Stimulated activated naive B cell treated with anti-CD40 and anti-IgM and Interleukin-4, amounts not matched to agents 10 μg/mL and 1 μg/mL and 100 μg/mL, for 72 hours (primary cell): ENCODE measurements around the gene ASTN2.

Experiments used
- ATAC-seq, 2 donors: fragments of 150-1000 bp; cut with Tn5 transposase; replicated peaks; 2 replicates each; pipeline ENCODE4 v1.10.0; 2021; ENCODE audit warnings: moderate library complexity in 1 of 2
- DNase-seq: peaks from one replicate; pipeline ENCODE4 v3.0.0; 2021
- H3K27ac Mint-ChIP-seq: one replicate; pipeline ENCODE4 v1.8.0; 2022; ENCODE audit warnings: mild to moderate bottlenecking, mixed read lengths
- H3K27me3 Mint-ChIP-seq, 2 donors: one replicate each; pipeline ENCODE4 v1.8.0; 2022; ENCODE audit warnings: mixed read lengths in 2 of 2
- H3K36me3 Mint-ChIP-seq, 2 donors: one replicate each; pipeline ENCODE4 v1.8.0; 2022; ENCODE audit warnings: mixed read lengths in 2 of 2, mild to moderate bottlenecking in 1 of 2
- H3K4me1 Mint-ChIP-seq, 2 donors: one replicate each; pipeline ENCODE4 v1.8.0; 2022; ENCODE audit warnings: mixed read lengths in 2 of 2, mild to moderate bottlenecking in 1 of 2
- H3K4me3 Mint-ChIP-seq, 2 donors: one replicate each; pipeline ENCODE4 v1.8.0; 2022; ENCODE audit warnings: mild to moderate bottlenecking in 2 of 2, mixed read lengths in 2 of 2, moderate library complexity in 1 of 2
- H3K9me3 Mint-ChIP-seq, 2 donors: one replicate each; pipeline ENCODE4 v1.8.0; 2022; ENCODE audit warnings: mixed read lengths in 2 of 2, mild to moderate bottlenecking in 1 of 2

Gene ASTN2

DNA sequence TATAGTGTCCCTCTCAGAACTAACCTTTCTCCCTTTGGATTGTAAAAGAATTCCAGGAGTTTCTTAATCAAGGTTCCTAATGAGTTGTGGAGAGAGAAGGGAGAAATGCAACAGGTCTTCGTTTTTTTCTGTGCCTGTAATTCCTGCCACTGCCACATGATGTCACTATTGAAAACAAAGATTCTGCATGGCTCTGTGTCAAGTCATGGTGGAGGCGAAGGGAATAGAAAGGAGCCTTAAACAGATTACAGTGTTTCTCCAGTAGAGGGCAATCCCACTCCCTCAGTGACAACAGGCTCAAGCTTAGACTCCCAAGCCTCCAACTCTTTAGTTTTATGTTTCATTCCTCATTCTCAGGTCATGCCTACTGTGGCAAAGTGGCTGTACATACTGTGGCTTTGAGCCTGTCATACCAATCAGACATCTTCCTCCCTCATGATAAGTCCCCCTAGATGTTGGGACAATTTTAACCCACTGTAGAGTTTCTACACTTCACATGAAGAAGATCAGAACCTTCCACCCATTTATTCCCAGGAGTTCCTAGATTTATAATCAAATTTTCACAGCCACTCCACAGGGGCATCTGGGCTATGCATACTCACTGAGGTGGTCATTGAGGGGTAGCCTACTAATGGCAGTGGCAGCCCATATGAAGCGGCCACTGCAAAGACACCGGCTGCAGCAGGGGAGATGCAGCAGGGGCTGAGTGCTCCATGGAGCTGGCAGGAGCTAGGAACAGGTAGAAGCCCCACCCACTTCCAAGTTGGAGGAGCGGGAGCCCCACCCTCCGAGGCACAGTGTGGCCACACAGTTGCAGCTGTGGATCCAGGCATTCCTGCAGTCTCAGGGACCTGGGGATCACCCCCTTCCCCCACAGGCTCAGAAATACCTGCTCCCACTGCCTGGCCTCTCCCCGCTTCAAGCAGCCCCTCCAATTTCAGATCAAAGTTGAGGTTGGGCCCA lies 825.2 kb downstream of the ASTN2 start:
- no peaks in the 10 kb centered on the region for H3K4me1 Mint-ChIP-seq
- ATAC-seq (peak; percentile 62 to 65), DNase-seq (peak; percentile 1)
- H3K9me3 Mint-ChIP-seq: peaks cover 2 to 11% of the 10 kb centered on the region in 2 donors
- H3K27ac Mint-ChIP-seq: no peak overlapping the region
- peaks cover 7 to 10% of the 10 kb centered on the region in 2 donors for H3K36me3 Mint-ChIP-seq
- H3K4me3 Mint-ChIP-seq: no peak overlapping the region
- no peaks in the 10 kb centered on the region for H3K27me3 Mint-ChIP-seq

DNA sequence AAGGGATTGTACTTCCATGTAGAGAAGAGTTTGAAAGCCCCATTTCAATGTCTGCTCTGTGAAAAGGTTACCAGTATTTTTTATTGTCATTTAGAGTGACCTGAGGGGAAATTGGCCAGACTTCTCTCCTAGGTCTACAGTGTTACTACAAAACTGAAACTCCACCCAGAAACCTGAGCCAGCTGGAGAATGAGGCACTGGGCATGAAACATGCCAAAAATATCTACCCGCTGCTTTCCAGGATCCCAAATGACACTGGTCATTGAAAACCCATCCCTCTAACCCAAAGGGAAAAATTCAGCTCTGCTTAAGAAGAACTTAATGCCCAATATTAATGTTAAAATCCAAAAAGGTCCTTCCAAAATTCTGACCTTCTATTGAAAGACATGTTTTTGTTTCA lies 826.9 kb downstream of the ASTN2 start:
- ATAC-seq (no peak), DNase-seq (no peak)
- Mint-ChIP-seq H3K27me3 (no peaks in the 10 kb centered on the region), H3K9me3 (peaks cover 2 to 11% of the 10 kb centered on the region in 2 donors), H3K4me3 (no peak overlapping the region), H3K36me3 (peaks cover 7 to 10% of the 10 kb centered on the region in 2 donors), H3K27ac (no peak overlapping the region), H3K4me1 (no peaks in the 10 kb centered on the region)

DNA sequence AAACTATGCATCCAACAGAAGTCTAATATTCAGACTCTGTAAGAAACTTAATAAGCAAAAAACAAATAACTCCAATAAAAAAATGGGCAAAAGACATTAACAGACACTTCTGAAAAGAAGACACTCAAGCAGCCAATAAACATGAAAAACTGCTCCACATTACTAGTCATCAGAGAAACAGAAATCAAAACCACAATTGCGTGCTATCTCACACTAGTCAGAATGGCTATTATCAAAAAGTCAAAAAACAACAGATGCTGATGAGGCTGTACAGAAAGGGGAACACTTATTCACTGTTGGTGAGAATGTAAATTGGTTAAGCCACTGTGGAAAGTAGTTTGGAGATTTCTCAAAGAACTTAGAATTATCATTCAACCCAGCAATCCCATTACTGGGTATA lies 829.0 kb downstream of the ASTN2 start:
- H3K4me3 Mint-ChIP-seq: no peak overlapping the region
- no peaks in the 10 kb centered on the region for H3K27me3 Mint-ChIP-seq
- ATAC-seq: no peak
- DNase-seq: no peak
- peaks cover 2 to 11% of the 10 kb centered on the region in 2 donors for H3K9me3 Mint-ChIP-seq
- no peaks in the 10 kb centered on the region for H3K4me1 Mint-ChIP-seq
- no peak overlapping the region for H3K27ac Mint-ChIP-seq
- peaks cover 7 to 10% of the 10 kb centered on the region in 2 donors for H3K36me3 Mint-ChIP-seq

DNA sequence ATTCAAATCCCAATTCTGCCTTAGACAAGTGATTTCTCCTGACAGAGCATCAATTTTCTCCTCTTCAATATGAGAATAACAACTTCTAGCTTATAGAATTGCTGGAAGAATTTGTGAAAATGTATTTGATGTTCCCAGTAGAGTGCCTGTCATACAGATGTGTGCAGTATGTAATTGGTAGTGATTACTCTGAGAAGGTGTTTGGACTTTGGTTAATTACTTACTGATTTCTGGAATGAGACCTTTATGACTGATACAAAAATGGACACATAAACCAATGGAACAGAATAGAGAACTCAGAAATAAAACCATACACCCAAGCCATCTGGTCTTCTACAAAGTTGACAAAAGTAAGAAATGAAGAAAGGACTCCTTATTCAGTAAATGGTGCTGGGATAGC lies 829.7 kb downstream of the ASTN2 start:
- no peak for ATAC-seq
- Mint-ChIP-seq H3K36me3 (peaks cover 7 to 10% of the 10 kb centered on the region in 2 donors), H3K4me1 (no peaks in the 10 kb centered on the region), H3K27me3 (no peaks in the 10 kb centered on the region), H3K9me3 (peaks cover 2 to 11% of the 10 kb centered on the region in 2 donors), H3K27ac (no peak overlapping the region), H3K4me3 (no peak overlapping the region)
- DNase-seq: no peak

DNA sequence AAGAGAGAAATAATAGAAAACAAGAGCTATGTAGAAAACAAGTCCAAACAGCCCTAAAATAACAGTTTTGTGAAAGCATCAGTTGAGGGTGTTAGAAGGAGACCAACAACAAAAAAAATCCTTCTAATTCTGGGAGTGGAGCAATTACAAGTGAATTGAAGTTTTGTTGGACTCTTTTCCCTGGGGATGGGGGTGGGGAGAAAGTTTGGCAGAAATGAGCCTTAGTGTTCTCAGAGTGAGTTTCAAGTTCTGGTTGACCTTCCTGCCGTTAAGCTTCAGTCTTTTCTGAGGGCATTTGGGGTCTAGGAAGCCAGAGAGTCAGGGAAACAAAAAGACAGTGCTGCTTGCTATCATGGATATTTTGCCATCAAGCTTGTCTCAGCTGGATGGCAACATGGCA lies 834.0 kb downstream of the ASTN2 start:
- Mint-ChIP-seq H3K4me3 (no peak overlapping the region), H3K4me1 (no peaks in the 10 kb centered on the region), H3K27me3 (no peaks in the 10 kb centered on the region), H3K27ac (no peak overlapping the region), H3K36me3 (no peaks in the 10 kb centered on the region), H3K9me3 (no peaks in the 10 kb centered on the region)
- no peak for DNase-seq
- ATAC-seq: no peak

DNA sequence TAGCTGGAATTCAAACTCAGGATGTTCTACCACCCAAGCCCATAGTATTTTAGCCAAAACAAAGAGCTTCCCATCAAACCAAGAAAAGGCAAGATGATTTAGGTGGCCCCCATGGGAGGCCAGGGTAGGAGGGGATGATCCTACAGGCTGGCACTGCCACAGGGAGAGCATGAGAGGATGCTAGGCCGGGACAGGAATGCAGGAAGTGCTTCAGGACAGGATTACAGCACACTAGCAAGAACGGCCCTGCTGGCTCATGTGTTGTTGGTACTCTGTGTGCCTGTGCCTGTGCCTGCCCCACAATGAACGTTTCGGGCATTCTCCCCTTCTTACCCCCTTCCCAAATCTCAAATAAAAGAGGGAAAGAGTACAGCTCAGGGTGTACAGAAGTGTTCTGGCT lies 838.5 kb downstream of the ASTN2 start:
- Mint-ChIP-seq H3K9me3 (no peaks in the 10 kb centered on the region), H3K4me1 (no peaks in the 10 kb centered on the region), H3K27ac (no peak overlapping the region), H3K4me3 (no peak overlapping the region), H3K27me3 (no peaks in the 10 kb centered on the region), H3K36me3 (no peaks in the 10 kb centered on the region)
- ATAC-seq: no peak
- DNase-seq: no peak

DNA sequence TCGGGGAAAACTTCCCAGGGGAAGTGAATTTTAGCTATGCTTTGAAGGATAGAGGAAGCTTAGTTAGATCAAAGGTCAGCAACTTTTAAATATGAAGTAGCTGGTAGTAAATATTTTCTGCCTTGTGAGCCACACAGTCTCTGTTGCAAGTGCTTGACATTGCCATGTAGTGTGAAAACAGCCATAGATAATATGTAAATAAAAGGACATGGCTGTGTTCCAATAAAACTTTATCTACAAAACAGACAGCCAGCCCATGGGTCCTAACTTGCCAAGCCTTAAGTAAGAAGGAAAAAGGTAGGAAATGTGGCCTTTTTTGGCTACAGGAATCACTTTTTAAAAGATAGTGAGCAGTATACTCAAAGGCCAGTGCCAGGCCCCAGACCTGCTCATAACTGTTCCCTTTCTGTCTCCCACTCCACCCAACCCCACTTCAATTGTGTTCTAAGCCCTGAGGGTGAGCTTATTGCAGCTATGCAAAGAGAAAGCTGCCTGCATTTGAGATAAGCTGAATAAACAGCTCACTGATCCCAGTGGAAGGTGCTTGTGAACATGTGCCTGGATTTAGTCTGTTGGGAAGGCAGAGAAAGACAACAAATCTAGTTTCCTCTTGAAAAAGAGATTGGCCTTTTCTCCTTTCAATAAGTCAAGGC lies 840.7 kb downstream of the ASTN2 start:
- DNase-seq (no peak), ATAC-seq (no peak)
- Mint-ChIP-seq H3K9me3 (no peaks in the 10 kb centered on the region), H3K27ac (no peak overlapping the region), H3K4me1 (no peaks in the 10 kb centered on the region), H3K4me3 (no peak overlapping the region), H3K36me3 (no peaks in the 10 kb centered on the region), H3K27me3 (no peaks in the 10 kb centered on the region)

DNA sequence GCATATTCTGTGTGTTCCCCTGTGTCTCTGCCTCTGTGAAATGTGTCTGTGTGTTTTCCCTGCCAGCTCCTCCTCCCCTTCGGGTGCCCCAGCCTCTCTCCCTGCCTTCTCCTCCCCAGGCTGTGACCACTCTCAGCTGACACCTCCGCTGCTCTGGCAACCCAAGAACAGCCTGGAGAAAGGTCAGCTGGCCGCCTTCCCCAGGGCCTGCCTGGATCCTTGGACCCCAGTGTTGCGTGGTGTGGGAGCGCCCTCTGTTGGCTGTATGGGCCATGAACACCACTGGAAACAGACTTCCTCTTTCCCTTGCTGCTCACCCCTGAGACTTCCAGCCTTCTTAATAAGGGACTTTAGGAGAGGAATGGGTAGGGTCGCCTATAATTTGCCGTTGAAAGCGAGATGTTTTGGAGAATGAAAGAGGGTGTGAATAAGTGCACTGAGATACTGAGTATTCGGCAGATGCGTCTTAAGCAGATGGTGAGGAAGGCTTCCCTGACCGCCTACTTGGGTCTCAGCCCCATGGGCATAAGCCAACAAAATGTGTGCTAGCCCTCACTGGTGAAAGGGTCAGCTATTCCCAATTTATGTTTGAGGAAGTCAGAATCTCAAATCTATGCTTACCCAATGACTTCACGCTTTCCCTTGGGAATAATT lies 842.6 kb downstream of the ASTN2 start:
- peak; percentile 78 to 84 for ATAC-seq
- no peaks in the 10 kb centered on the region for H3K4me1 Mint-ChIP-seq
- H3K27ac Mint-ChIP-seq: no peak overlapping the region
- H3K4me3 Mint-ChIP-seq: no peak overlapping the region
- peak; percentile 6 for DNase-seq
- H3K36me3 Mint-ChIP-seq: no peaks in the 10 kb centered on the region
- no peaks in the 10 kb centered on the region for H3K27me3 Mint-ChIP-seq
- H3K9me3 Mint-ChIP-seq: no peaks in the 10 kb centered on the region

DNA sequence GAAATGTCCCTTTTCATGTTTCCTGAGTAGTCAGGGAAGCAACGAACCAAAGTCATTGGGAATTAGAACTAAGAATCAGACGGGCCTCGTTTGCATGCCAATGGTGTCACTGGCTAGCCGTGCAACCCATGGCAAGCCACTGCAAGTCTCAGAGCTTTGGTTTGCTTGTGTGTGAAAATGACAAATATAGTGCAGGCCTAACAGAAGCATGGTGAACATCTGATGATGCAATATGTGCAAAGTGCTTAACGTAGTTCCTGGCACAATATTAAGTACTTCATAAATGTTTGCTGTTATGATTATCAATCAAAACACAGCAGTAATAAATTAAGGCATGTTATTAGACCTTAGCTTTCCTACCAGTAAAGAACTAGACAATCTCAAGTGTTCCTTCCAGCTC lies 845.7 kb downstream of the ASTN2 start:
- no peak overlapping the region for H3K27ac Mint-ChIP-seq
- H3K9me3 Mint-ChIP-seq: no peaks in the 10 kb centered on the region
- DNase-seq (no peak), ATAC-seq (no peak)
- H3K27me3 Mint-ChIP-seq: no peaks in the 10 kb centered on the region
- no peaks in the 10 kb centered on the region for H3K36me3 Mint-ChIP-seq
- no peak overlapping the region for H3K4me3 Mint-ChIP-seq
- H3K4me1 Mint-ChIP-seq: no peaks in the 10 kb centered on the region

DNA sequence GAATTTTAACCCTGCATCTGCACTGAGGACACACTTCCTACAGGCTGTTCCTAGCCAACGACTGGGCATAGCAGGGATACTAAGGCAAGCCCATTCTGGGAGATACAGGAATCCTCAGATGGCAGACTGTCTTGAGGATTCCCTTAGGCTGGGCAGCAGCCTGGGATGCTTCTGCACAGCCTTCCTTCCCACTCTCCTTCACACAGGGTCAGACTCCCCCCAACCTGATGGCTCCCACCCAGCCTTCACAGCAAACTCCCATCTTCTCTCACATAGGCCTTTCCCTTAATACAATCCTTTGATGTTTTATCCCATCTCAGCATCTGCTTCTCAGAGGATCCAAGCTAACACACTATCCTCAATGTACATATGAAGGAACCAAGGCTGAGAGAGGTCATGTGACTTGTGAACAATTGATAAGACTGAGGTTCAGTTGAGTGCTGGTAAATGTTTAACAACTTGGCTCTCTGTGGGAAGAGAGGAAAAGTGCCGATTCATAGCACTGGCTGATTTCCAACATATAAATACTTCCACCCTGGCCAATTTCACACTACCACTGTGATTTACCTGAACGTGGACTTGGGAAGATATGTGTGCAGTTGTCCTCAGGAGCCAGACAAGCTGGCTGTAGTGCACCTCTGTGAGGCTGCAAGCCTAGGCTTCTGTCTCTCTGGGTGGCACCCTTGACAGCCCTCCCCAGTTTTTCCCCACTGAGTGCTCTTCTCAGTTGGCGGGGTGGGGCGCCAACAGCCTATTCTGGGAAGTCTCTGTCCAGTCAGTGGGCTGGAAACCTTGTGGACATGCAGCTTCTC lies 848.0 kb downstream of the ASTN2 start:
- no peaks in the 10 kb centered on the region for H3K27me3 Mint-ChIP-seq
- H3K4me3 Mint-ChIP-seq: no peak overlapping the region
- no peaks in the 10 kb centered on the region for H3K4me1 Mint-ChIP-seq
- no peak for DNase-seq
- H3K9me3 Mint-ChIP-seq: peaks cover 0 to 3% of the 10 kb centered on the region in 2 donors
- no peak overlapping the region for H3K27ac Mint-ChIP-seq
- no peak for ATAC-seq
- no peaks in the 10 kb centered on the region for H3K36me3 Mint-ChIP-seq

DNA sequence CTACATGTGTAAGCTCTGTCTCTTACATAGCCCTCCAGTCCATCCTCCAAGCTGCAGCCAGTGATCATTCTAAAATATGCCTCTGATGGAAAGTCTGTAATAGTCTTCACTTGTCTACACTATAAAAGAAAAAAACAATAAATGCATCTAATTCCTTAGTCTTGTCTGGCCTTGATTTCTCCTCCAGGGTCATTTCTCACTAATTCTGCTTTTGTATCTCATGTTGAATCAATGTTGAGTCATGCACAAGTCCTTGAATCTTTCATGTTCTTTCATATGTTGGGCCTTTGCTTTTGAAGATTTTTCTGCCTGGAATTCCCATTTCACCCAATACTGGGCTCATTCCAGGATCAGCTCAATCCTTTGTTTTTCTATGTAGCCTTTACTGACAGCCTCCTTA lies 848.9 kb downstream of the ASTN2 start:
- Mint-ChIP-seq H3K9me3 (peaks cover 0 to 3% of the 10 kb centered on the region in 2 donors), H3K4me1 (no peaks in the 10 kb centered on the region), H3K36me3 (no peaks in the 10 kb centered on the region), H3K27ac (no peak overlapping the region), H3K27me3 (no peaks in the 10 kb centered on the region), H3K4me3 (no peak overlapping the region)
- no peak for ATAC-seq
- DNase-seq: no peak

DNA sequence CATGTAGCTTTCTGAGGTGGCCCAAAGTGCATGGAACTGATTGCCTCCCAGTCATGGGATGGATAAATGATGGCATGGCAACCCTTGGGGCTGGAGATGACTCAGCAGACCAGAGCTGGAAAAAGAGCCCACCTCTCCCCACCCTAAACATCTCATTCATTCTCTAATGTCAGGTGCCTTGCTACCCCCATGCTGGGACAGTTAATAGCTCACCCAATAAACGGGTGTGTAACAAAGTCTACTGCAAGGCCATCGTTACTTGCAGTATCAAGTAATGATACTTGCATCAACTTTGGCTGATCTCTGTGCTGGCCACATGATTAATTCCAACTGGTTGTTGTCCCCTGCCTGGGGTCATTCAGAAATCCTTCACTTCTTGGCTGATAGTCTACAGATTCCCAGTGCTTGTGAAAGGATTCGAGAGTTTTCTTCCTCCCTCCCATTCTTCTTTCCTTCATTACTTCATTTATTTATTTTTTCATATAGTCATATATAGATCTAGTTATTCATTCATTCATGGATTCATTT lies 850.5 kb downstream of the ASTN2 start:
- Mint-ChIP-seq H3K4me1 (no peaks in the 10 kb centered on the region), H3K27me3 (no peaks in the 10 kb centered on the region), H3K4me3 (no peak overlapping the region), H3K9me3 (peaks cover 0 to 3% of the 10 kb centered on the region in 2 donors), H3K27ac (no peak overlapping the region), H3K36me3 (no peaks in the 10 kb centered on the region)
- DNase-seq (no peak), ATAC-seq (no peak)

DNA sequence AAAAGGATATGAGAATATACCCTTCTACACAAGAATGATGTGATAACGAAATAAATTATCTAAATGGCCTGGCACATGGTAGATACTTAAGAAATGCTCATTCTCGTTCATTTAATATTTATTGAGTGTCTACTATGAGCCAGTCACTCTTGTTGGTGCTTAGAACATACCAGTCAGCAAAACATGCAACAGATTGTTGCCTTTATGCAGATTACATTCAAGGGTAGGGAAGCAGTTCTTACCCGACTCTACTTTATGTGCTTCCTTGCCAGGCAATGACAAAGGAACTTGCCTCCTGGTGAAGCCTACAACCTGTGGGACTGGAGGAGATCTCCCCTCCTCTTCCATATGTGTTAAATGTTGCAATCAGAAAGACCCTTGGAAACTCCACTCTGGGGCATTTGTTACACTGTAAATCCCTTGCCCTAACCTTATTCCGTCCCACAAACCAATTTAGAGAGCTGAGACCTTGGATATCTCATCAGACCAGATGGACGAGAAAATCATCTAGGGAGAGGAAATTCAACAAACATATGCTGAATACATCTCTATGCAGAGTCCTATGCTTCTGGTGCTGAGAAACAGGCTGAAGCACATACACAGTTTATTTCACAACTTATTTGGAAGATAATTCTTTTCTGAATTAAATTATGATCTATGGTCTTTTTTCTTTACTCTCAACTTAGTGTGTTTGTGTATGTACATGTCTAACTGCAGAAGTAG lies 855.9 kb downstream of the ASTN2 start:
- ATAC-seq (no peak), DNase-seq (no peak)
- no peak overlapping the region for H3K27ac Mint-ChIP-seq
- no peaks in the 10 kb centered on the region for H3K4me1 Mint-ChIP-seq
- H3K9me3 Mint-ChIP-seq: peaks cover 0 to 3% of the 10 kb centered on the region in 2 donors
- H3K36me3 Mint-ChIP-seq: no peaks in the 10 kb centered on the region
- H3K4me3 Mint-ChIP-seq: no peak overlapping the region
- H3K27me3 Mint-ChIP-seq: no peaks in the 10 kb centered on the region
